HG03060 (cell line): ENCODE measurements around the gene ADCY10.

ENCODE experiments used
- ATAC-seq: cut with Tn5 transposase; IDR thresholded peaks from one replicate; pipeline ENCODE4 v1.9.1; 2021; ENCODE audit warnings: low read depth, moderate number of reproducible peaks; ENCODE audit not compliant: unreplicated experiment

Gene ADCY10

DNA sequence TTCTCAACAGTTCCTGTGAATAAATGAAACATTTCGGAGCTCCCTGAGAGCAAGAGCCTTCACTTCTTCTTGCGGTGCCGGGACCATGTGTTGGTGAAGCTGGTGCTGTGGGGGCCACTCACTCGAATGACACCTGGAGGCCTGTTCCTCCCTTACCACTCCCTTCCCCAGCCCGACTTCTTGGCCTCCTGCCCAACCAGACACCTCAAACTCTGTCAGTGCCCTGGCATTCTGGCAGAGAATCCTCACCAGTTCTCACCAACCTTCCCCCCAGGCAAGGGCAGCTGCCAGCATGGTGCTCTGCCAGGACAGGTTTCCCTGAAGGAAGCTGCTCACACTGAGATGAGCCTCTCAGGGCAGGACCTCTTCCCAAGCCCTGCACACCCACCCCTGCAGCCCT, 123.8 kb downstream of the ADCY10 start:
- ATAC-seq = no peak

- no peak for ATAC-seq
Measured at GRCh38 chr1:167789501-167789900, 124.4 kb downstream of the ADCY10 start.

- no peak for ATAC-seq
Measured at GRCh38 chr1:167786502-167786901, 127.4 kb downstream of the ADCY10 start.

DNA sequence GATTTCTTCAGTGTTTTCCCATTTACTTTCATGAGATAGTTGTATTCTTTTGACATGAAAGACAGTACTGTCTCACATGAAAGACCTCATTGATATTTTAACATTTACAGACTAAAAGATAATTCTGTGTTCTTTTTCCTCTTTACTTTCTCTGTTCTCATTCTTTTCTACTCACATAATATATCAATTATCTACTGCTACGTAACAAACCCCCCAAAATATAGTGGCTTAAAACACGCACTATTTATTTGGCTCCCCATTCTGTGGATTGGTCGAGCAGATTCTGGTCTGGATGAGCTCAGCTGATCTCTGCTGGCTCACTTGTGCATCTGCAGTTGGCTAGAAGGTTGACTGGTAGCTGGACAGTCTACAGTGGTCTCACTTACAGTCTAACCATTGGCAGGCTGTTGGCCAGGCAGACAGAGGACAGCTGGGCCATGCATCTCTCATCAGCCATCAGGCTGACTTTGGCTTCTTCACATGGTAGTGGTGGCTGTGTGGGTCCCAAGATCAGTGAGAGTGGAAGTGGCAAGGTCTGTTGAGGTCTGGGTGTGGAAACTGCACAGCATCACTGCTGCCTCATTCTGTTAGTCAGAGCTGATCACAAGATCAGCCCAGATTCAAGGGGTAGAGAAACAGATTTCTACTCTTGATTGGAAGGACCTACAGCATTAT, 128.9 kb downstream of the ADCY10 start:
- no peak for ATAC-seq

GRCh38 chr1:167782946-167783345, 131.0 kb downstream of the ADCY10 start:
- no peak for ATAC-seq

GRCh38 chr1:167781558-167781957, 132.4 kb downstream of the ADCY10 start:
- no peak for ATAC-seq

GRCh38 chr1:167777269-167777650, 136.7 kb downstream of the ADCY10 start:
- ATAC-seq = no peak

DNA sequence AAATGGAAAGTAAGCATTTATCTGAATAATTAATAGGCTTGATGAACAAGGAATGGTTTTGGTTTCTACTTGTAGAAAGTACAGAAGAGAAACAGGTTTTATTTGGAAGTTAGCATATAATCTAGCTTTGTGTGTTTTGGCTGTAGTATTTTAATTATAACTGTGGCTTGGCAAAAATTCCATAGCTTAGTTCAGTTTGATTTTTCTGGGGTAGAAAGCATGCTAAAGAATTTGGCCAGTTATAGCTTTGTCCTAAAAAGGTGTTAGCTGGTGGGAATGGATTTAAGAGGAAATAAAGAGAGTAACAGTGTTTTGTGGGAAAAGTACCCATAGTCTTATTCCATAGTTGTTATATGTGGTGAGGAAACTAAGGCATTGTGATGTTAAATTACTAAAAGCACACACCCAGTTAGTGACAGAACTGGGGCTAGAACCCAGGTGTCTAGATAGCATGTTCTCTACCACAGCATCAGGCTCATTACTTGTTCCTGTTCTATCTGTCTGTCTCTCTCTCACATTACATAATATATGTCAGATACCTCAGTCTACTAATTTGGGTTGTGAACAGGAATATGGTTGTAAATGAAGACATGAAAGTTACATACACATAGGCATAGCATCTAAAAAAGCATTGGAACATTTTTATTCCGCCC, 137.2 kb downstream of the ADCY10 start:
- no peak for ATAC-seq

GRCh38 chr1:167776151-167776550, 137.8 kb downstream of the ADCY10 start:
- ATAC-seq = no peak

DNA sequence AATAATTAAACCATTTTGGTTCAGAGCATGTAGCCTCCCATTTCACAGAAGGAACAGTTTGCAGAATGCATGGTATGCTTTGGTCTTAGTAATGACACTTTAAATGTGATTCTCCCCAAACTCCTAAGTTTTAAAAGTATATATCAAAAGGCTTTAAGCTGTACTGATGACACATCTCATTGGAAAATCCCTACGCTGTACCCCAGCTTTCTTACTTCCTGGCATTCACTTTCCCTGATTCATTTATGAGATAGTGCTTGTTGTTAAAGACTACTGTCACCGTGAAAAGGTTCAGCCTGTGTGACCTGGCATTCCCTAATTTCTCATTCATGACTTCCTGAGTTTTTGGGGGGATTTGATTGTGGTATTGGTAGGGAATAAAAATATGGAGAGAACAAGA, 138.8 kb downstream of the ADCY10 start:
- no peak for ATAC-seq

- ATAC-seq = no peak
Measured at GRCh38 chr1:167774710-167775109, 139.2 kb downstream of the ADCY10 start.

DNA sequence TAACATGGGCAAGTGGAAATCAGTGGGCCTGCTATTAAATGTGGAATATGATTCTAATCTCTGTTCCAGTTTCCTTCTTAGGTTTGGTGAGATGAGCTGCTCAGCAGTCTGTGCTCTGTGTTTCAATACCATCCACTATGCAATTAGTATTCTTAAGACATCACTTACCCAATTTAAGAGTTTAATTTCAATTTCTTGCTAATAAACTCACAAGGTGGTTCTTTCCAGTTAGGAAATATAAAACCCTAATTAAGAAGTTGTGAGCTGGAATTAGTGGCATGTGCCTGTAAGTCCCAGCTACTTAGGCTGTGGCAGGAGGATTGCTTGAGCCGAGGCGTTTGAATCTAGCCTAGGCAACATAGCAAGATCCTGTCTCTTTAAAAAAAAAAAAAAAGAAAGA, 140.4 kb downstream of the ADCY10 start:
- ATAC-seq = no peak

DNA sequence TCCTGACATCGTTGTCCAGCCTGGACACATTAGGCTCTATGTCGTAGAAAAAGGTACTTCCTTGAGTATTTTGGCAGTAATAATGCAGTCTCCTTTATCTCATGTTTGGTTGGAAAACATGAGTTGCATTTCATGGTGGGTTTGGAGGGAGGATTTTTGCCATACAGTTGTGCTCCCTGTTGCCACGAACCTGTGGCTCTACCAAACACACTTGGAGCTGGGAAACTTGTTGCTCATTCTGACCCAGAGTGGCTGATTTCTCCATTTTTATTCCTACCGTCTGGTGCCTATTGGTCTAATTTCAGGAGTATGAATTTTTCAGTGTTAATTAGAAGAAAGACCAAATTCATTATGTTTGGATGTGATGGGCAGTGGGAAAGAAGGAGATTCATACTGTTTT, 141.5 kb downstream of the ADCY10 start:
- no peak for ATAC-seq

GRCh38 chr1:167770127-167770526, 143.8 kb downstream of the ADCY10 start:
- no peak for ATAC-seq

DNA sequence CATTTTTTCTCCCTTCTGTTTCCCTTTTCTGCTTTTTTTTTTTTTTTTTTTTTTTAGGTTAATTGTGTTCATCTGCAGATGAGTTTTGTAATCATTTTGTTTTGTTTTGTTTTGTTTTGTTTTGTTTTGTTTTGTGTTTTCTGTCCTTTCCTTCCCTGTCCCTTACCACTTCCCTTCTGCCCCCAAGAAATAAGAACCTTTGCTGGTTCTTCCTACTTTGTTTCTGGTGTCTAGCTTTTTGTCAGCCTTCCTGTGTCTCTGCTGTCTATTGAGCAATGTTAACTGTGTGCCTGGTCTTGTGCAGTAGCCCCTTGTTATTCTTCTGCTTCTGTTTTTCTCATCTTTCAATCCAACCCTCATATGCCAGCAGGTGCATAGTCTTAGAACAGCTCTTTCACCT, 146.2 kb downstream of the ADCY10 start:
- no peak for ATAC-seq

DNA sequence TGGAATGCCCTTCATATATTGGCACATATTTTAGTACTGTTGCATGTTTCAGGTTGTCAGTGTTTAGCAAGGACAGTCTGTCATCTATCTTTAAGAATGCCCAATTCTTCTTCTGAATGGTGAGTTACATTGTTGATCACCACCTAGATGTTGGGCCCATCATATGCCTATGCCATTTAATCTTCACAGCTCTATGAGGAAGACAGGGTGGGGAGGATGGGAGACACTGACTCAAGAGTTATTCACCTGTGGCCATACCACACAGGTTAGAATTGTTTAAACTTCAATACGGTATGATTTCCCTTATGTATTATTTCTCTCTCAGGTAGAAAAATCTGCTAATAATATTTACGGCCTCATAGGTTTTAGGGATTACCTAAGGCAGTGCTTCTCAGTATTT, 147.4 kb downstream of the ADCY10 start:
- ATAC-seq = no peak

DNA sequence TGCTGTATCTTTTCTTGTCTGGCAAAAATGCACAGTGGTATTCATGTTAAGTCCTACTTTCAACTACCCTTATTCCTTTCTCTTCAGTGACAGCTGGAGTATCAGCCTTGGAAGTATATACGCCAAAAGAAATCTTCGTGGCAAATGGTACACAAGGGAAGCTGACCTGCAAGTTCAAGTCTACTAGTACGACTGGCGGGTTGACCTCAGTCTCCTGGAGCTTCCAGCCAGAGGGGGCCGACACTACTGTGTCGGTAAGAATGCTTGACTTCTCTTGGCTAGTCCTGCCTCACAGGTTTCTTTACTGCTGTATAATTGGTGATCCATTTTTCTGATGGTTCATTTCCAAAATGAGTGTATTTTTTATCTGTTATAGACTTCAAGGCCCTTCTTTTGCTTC, 148.4 kb downstream of the ADCY10 start:
- no peak for ATAC-seq

GRCh38 chr1:167764458-167765330, 149.2 kb downstream of the ADCY10 start:
- no peak for ATAC-seq

- ATAC-seq = no peak
Measured at GRCh38 chr1:167763525-167764220, 150.3 kb downstream of the ADCY10 start.

- ATAC-seq = no peak
Measured at GRCh38 chr1:167762061-167762746, 151.7 kb downstream of the ADCY10 start.
